Central memory CD4-positive, alpha-beta T cell (primary cell): ENCODE results near the gene GPC5.
A peak's percentile ranks its signal among the peaks of the same experiment; 100 is the strongest.
"Not testable (repeated sequence)": the region's sequence is repeated elsewhere in the genome, so short reads cannot be mapped to it uniquely, and the experiment has no call there.

Experiments used
- DNase-seq: peaks from one replicate; pipeline ENCODE4 v3.0.0; 2022
- total RNA-seq, 3 experiments: gene quantifications; one replicate each; lab custom pipeline; 2026; lab: John Stamatoyannopoulos, UW

Gene GPC5
- 0 to 0.18 (median 0.16) reads per million in 3 experiments for total RNA-seq

- DNase-seq: peak; percentile 70
Measured at GRCh38 chr13:91398413-91399188, at the start of gene GPC5. Gene GPC5, plus strand, starts transcription at chr13:91398621.

GRCh38 chr13:91348906-91349435 is 49.5 kb upstream of the GPC5 start:
- peak; percentile 88 for DNase-seq

GRCh38 chr13:91349992-91350911 is 48.2 kb upstream of the GPC5 start:
- DNase-seq: no peak

- no peak for DNase-seq
Measured at GRCh38 chr13:91351123-91351522, 47.3 kb upstream of the GPC5 start.

GRCh38 chr13:91351980-91352379 is 46.4 kb upstream of the GPC5 start:
- no peak for DNase-seq

- not testable (repeated sequence) for DNase-seq
Measured at GRCh38 chr13:91352891-91353290, 45.5 kb upstream of the GPC5 start.

GRCh38 chr13:91353494-91353893 is 44.9 kb upstream of the GPC5 start:
- DNase-seq: no peak

GRCh38 chr13:91355099-91355825 is 43.2 kb upstream of the GPC5 start:
- DNase-seq: no peak

GRCh38 chr13:91355826-91356710 is 42.4 kb upstream of the GPC5 start:
- DNase-seq: no peak

- DNase-seq: no peak
Measured at GRCh38 chr13:91356919-91357612, 41.4 kb upstream of the GPC5 start.

- DNase-seq: no peak
Measured at GRCh38 chr13:91357613-91358386, 40.6 kb upstream of the GPC5 start.

- DNase-seq: no peak
Measured at GRCh38 chr13:91358387-91358782, 40.0 kb upstream of the GPC5 start.

GRCh38 chr13:91359111-91359510 is 39.3 kb upstream of the GPC5 start:
- DNase-seq: no peak

- DNase-seq: no peak
Measured at GRCh38 chr13:91359631-91360030, 38.8 kb upstream of the GPC5 start.

GRCh38 chr13:91360246-91360751 is 38.1 kb upstream of the GPC5 start:
- DNase-seq: no peak

- no peak for DNase-seq
Measured at GRCh38 chr13:91361755-91362271, 36.6 kb upstream of the GPC5 start.

GRCh38 chr13:91362908-91363307 is 35.5 kb upstream of the GPC5 start:
- DNase-seq: no peak

GRCh38 chr13:91368101-91368500 is 30.3 kb upstream of the GPC5 start:
- DNase-seq: no peak

GRCh38 chr13:91368676-91369440 is 29.6 kb upstream of the GPC5 start:
- DNase-seq: no peak
